A673 (cell line): Measurements from ENCODE around the gene GDF11. TPM values are rescaled to one million over a fixed set of nuclear protein-coding genes. Genes with fewer than 3 reads are reported as not detected.
A peak's percentile ranks its signal among the peaks of the same experiment; 100 is the strongest.

Experiments used
- BruUV-seq: library from RNA; stranded (reverse); fragments of 400-500 nt; replicated peaks from 2 replicates; lab custom pipeline; 2021; lab: Mats Ljungman, UMichigan
- CTCF ChIA-PET: fragments of 300-600 bp; sonication (Branson Sonifier 250); formaldehyde crosslinking; loops from one replicate; lab custom pipeline; 2022; ENCODE audit warnings: antibody characterized with exemption; lab: Charles Lee
- POLR2A ChIA-PET: fragments of 300-600 bp; sonication (Branson Sonifier 250); formaldehyde crosslinking; loops from one replicate; lab custom pipeline; 2022; ENCODE audit warnings: antibody characterized with exemption; ENCODE audit not compliant: low non-redundant PET; lab: Charles Lee
- DNase-seq: peaks from one replicate; pipeline ENCODE4 v3.0.0-alpha.2; 2015; ENCODE audit warnings: low spot score
- H3K27ac ChIP-seq: fragments of 200-600 bp; sonication (generic); 2 replicates; pipeline ENCODE4 v1.5.1; 2016; ENCODE audit warnings: mixed run types, low read depth, mild to moderate bottlenecking, mixed read lengths, antibody characterized with exemption, low read length; ENCODE audit not compliant: poor library complexity, severe bottlenecking
- H3K27me3 ChIP-seq: fragments of 200-600 bp; sonication (generic); replicated peaks from 2 replicates; pipeline ENCODE4 v1.6.1; 2017; ENCODE audit warnings: mixed run types, low read depth, mild to moderate bottlenecking, mixed read lengths, antibody characterized with exemption, low read length; ENCODE audit not compliant: insufficient read depth, poor library complexity
- H3K36me3 ChIP-seq: fragments of 200-600 bp; sonication (generic); 2 replicates; pipeline ENCODE4 v1.6.1; 2016; ENCODE audit warnings: mixed run types, mild to moderate bottlenecking, mixed read lengths, antibody characterized with exemption, low read length; ENCODE audit not compliant: insufficient read depth, poor library complexity, severe bottlenecking
- H3K4me1 ChIP-seq: fragments of 200-600 bp; sonication (generic); 2 replicates; pipeline ENCODE4 v1.6.1; 2017; ENCODE audit warnings: mixed run types, mild to moderate bottlenecking, mixed read lengths, antibody characterized with exemption, low read length; ENCODE audit not compliant: insufficient read depth, poor library complexity, severe bottlenecking
- H3K4me3 ChIP-seq: fragments of 200-600 bp; sonication (generic); 2 replicates; pipeline ENCODE4 v1.5.1; 2016; ENCODE audit warnings: low read depth, mixed run types, mild to moderate bottlenecking, mixed read lengths, low read length; ENCODE audit not compliant: poor library complexity, severe bottlenecking
- H3K9me3 ChIP-seq: fragments of 200-600 bp; sonication (generic); 2 replicates; pipeline ENCODE4 v1.6.1; 2016; ENCODE audit warnings: mixed run types, low read depth, mild to moderate bottlenecking, mixed read lengths, antibody characterized with exemption, low read length; ENCODE audit not compliant: poor library complexity, severe bottlenecking
- CTCF ChIP-seq: fragments of 300-800, 200-600 bp; sonication (generic); conservative IDR thresholded peaks from 2 replicates; pipeline ENCODE4 v1.5.1; 2017; ENCODE audit warnings: low read depth, mild to moderate bottlenecking, antibody characterized with exemption, low read length, moderate library complexity, mixed read lengths
- EZH2 ChIP-seq: fragments of 200-600 bp; sonication (generic); IDR thresholded peaks from 2 replicates; pipeline ENCODE4 v1.6.1; 2017; ENCODE audit warnings: borderline replicate concordance, low read depth, mild to moderate bottlenecking, mixed read lengths, antibody characterized with exemption, low read length; ENCODE audit not compliant: poor library complexity, severe bottlenecking
- intact Hi-C: fragments of 100-400 bp; cut with micrococcal nuclease; formaldehyde crosslinking; loops from one replicate; pipeline ENCODE4 v1.10.0; 2022; ENCODE audit not compliant: unreplicated experiment
- total RNA-seq: library from RNA; stranded (reverse); gene quantifications from 2 replicates; pipeline ENCODE4 v1.2.3, GENCODE V29; 2021

GDF11 gene
- total RNA-seq, 1 experiment from 2014 or later: 38.4 TPM

DNA sequence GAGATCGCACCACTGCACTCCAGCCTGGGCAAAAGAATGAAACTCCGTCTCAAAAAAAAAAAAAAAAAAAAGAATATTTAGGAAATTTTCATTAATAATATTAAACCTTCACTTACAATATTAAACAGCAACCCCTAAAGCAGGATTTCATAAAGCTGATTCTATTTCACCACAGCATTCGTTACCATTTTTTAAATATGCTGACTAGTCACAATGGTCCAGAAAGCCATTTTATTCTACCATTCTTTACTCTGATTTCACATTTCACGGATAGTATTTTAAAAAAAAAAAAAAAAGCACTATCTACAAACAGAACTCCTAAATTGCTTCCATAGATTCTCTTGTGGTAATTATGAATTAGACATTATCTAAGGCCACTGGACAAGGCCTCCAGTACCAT, 47.0 kb downstream of the GDF11 start:
- ChIA-PET POLR2A (no interaction called here), CTCF (no interaction called here)
- no peaks in the 10 kb centered on the region for H3K9me3 ChIP-seq
- no peak overlapping the region for H3K4me3 ChIP-seq
- intact Hi-C loops: loop anchor here (5.0 kb wide), 1 partner anchor 38 kb away; no protein-coding TSS in a partner anchor
- TF ChIP-seq CTCF (no peak), EZH2 (no peak)
- peaks cover 83% of the 10 kb centered on the region for H3K36me3 ChIP-seq
- H3K27ac ChIP-seq: no peak overlapping the region
- H3K4me1 ChIP-seq: no peaks in the 10 kb centered on the region
- no TSS peak for BruUV-seq
- no peaks in the 10 kb centered on the region for H3K27me3 ChIP-seq
- DNase-seq: no peak

- no peaks in the 10 kb centered on the region for H3K27me3 ChIP-seq
- H3K9me3 ChIP-seq: no peaks in the 10 kb centered on the region
- TF ChIP-seq EZH2 (no peak), CTCF (no peak)
- intact Hi-C loops: loop anchor here (2.0 kb wide), 1 partner anchor 57 kb away; no protein-coding TSS in a partner anchor
- CTCF ChIA-PET: no interaction called here
- H3K36me3 ChIP-seq: peaks cover 76% of the 10 kb centered on the region
- no peak overlapping the region for H3K27ac ChIP-seq
- POLR2A ChIA-PET: no interaction called here
- no peak for DNase-seq
- H3K4me1 ChIP-seq: peaks cover 3% of the 10 kb centered on the region
- no TSS peak for BruUV-seq
- H3K4me3 ChIP-seq: no peak overlapping the region
Observed at GRCh38 chr12:55795950-55796349, 53.0 kb downstream of the GDF11 start.

GRCh38 chr12:55797068-55797467, 54.1 kb downstream of the GDF11 start:
- no TSS peak for BruUV-seq
- no peak overlapping the region for H3K4me3 ChIP-seq
- no peaks in the 10 kb centered on the region for H3K27me3 ChIP-seq
- peaks cover 79% of the 10 kb centered on the region for H3K36me3 ChIP-seq
- ChIA-PET POLR2A (no interaction called here), CTCF (interaction anchor here (2.2 kb wide), 1 partner anchor 58 kb away, joined by 17 read pairs; no protein-coding TSS in a partner anchor)
- peak; percentile 68 for DNase-seq
- no peak overlapping the region for H3K27ac ChIP-seq
- H3K9me3 ChIP-seq: no peaks in the 10 kb centered on the region
- intact Hi-C loops: loop anchor here (2.0 kb wide), 1 partner anchor 58 kb away; no protein-coding TSS in a partner anchor
- peaks cover 3% of the 10 kb centered on the region for H3K4me1 ChIP-seq
- TF ChIP-seq CTCF (peak; percentile 65), EZH2 (no peak)
